ENCODE measurements around the gene SLC7A4.
"Not testable (repeated sequence)": the region's sequence is repeated elsewhere in the genome, so short reads cannot be mapped to it uniquely, and the experiment has no call there.

SLC7A4 gene

DNA sequence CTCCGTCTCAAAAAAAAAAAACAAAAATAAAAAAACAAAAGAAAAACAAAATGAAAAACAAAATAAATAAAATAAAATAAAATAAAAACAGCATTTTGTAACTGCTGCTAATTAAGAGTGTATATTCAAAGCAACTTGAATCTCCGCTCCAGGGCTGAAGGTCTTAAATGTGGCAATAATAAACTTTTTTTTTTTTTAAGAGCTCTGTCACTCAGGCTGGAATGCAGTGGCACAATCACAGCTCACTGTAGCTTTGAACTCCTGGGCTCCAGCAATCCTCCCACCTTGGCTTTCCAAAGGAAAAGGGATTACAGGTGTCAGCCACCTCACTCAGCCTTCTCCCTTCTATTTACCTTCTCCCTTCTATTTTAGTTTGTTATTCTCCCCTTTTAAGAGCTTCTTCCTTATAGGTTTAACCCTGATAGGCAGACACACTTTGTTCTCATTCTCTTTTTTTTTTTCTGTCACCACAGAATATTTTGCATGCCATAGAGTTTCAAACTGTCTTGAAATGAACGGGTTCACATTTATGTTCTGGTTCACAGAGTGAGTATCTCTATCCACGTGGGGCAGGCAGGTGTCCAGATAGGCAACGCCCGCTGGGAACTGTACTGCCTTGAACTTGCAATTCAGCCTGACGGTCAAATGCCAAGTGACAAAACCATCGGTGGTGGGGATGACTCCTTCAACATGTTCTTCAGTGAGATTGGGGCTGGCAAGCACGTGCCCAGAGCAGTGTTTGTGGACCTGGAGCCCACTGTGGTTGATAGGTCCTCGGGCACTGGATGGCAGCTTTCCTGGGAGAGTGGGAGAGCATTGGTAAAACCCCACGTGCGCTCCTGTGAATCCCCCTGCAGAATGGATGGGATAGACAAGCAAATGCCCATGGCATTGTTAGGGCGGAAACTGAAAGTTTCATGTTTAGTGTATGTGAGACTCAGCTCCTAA lies 32.8 kb upstream of the SLC7A4 start:
- FAIRE-seq: no peak

DNA sequence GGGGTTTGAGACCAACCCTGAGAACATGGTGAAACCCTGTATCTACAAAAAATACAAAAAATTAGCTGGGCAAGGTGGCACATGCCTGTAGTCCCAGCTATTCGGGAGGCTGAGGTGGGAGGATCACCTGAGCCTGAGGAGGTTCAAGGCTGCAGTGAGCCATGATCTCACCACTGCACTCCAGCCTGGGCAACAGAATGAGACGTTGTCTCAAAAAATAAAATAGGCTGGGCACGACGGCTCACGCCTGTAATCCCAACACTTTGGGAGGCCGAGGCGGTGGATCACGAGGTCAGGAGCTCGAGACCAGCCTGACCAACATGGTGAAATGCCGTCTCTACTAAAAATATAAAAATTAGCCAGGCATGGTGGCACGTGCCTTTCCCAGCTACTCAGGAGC lies 32.1 kb upstream of the SLC7A4 start:
- not testable (repeated sequence) for FAIRE-seq

DNA sequence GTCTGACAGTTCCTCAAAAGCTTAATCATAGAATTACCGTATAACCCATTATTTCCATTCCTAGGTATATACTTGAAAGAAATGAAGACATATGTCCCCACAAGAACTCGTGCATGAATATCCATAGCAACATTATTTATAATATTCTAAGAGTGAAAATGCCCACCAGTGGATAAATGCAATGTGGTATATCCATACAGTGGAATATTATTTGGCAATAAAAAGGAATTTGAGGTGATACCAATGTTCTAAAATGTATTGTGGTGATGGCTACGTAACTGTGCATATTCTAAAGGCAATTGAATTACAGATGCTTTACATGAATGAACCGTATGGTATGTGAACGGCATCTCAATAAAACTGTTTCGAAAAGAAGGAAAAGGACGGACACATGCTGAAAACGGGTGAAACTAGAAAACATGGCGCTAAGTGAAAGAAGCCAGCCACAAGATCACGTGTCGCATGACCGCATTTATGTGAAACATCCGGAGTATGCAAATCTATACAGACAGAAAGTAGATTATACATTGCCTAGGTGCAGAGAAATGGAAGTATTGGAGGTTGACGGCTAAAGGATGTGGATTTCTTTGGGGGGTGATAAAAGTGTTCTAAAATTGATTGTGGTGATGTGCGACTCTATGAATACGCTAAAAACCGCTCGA lies 29.4 kb upstream of the SLC7A4 start:
- not testable (repeated sequence) for FAIRE-seq

DNA sequence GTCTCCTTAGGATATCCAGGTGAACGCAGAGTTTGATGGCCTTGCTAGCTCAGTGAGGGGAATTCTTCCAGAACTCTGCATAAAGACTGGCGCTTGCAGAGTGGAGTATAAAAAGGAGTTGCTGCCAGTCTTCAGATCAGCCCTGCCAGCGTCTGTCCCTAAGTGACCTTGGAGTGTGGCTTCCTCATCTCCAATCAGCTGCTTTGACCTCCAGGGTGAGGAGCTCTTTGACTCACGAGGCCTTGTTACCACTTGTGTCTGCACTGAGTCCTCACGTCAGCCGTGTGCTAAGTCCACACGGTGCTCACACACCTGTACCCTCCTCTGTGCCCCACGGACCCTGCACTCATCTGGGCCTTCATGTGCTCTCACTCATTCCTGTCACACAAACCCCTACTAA lies 28.0 kb upstream of the SLC7A4 start:
- FAIRE-seq: not testable (repeated sequence)

DNA sequence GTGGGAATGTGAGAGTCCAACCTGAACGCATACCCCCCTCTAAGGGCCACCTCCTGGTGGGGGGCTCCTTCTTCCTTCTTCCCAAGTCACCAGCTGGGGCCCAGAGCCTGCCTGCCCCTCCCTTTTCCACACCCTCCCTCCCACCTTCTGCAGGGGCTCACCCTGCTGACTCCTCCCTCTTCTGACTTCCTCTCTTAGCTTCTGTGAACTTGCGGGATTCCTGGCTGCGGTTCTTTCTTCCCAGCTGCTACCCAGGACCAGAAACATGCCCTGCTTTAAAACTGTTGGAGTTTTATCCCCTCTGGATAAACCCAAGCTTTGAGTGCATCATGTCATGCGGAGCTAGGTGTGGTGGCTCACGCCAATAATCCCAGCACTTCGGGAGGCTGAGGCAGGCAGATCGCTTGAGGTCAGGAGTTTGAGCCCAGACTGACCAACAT lies 23.5 kb upstream of the SLC7A4 start:
- FAIRE-seq: no peak

DNA sequence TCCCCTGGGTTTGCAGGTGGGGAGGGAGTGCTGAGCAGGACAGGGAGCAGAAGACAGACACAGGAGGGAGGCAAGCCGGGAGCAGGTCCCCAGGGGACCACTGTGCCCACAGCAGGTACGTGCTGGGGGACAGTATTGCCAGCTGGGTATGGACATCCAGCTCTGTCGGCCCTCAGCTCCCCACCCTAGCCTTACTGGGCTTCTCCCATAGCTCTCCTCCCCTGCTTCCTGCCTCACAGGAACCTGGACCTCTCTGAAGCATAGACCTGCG lies 23.1 kb upstream of the SLC7A4 start:
- FAIRE-seq: no peak

DNA sequence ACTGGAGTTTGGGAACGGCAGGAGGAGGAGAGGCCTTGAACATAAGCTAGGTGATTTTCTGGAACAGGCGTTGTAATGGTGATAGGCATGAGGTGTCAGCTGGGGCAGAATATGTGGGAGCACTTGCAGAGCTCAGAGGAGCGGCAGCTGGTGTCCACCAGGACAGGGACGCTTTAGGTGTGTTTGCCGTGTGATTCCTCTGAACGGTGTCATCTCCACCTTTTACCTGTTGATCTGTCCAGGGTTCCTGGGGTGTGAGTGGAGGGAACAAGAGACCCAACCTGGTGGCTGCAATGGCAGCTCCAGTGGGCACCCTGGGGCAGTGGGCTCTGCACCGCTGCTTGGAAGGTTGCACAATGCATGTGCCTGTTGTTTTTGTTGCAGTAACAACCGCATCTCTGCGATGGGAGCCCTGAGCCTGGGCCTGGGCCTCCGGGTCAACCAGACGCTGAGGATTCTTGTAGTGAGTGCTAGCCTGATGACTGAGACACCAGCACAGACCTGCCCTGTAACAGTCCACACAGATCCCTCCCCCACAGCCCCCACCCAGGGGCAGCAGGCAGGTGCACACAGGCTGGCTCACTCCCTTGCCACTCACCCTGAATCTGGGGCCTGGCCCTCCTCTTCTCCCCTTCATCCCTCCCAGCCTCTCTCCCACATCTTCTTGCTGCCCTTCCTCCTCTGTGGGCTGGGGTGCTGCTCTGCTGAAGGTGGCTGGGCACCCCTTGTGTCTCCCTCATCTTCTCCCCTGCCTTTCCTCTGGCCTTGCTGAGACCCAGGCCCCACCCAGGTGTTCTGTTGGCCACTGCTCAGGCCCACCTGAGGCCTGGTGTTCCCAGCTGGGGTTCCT lies 22.6 kb upstream of the SLC7A4 start:
- FAIRE-seq: no peak

DNA sequence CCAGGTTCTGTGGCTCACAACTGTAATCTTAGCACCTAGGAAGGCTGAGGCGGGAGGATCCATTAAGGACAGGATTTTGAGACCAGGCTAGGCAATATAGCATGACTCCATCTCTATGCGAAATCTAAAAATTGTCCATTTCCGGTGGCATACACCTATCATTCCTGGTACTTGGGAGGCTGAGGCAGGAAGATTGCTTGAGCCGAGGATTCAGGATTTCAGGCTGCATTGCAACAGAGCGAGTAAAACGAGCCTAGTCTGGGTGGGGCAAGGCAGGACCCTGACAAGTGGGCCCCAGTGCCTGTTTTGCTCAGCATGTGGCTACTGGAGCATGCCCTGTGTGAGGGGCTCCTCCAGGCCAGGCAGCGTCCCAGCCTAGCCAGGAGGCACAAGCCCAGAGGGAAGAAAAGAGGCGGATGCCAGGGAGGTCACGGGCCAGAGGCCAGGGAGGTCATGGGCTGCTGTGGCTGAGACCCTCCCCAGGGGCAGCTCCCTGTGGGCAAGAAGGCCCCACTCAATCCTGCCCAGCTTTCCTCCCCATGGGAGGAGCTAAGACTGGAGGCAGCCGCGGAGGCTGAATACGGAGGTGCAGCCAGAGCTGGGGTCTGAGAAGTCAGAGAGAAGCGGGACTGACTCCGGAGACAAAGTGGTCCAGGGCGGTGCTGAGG lies 21.8 kb upstream of the SLC7A4 start:
- no peak for FAIRE-seq

DNA sequence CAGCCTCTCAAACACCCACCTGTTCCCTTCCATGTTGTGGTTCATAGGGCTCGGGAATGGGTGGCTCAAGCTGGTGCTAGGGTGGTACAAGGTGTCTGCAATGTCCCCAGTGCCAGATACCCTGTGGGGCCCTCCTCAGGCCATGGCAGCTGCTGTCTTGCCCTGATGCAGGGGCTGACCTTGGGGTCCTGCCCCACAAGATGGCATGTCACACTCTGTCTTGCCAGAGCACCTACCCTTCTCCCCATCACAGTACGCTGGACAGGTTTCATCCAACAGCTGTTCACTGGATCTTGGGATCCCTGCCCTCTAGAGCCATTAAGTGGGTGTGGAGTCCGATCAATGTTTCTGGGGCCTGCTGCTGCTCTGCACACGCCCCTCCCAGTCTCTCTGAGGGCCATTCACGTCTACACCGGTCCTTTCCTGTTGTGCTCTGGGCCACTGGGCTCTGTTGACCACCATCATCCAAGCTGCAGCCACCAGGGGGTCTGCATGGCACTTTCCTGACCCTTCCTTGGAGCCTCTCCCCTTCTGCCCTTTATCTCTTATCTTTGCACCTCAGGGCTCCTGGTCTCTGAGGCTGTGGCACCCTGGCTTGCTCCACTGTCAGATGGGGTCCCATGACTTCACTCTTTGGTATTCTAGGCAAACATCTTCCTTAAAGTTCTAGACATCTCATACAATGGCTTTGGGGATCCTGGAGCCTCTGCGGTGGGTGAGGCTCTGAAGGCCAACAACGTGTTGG lies 20.5 kb upstream of the SLC7A4 start:
- no peak for FAIRE-seq

DNA sequence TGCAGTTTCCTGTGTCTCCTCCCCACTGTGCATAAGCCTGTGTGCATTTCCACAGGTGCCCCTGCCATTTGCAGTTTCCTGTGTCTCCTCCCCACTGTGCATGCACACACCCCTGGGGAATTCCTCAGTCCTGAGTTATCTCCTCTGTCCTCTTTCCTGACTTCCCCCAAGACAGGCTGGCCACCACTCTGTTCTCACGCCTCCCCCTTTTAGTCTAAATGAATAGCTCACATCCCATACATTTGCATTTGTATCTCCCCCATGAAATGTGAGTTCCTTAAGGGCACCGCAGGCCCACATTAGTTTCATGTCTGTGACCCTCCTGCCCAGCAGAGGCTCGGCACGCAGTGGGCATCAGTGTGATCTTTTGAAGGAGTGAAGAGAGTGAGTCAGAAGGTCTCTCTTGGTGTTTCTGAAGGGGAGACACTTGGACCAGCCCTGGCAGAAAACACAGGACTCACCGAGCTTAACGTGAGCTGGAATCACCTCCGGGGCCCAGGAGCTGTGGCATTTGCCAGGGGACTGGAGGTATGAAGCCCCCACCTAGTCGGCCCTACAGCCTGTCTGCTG lies 19.6 kb upstream of the SLC7A4 start:
- no peak for FAIRE-seq

DNA sequence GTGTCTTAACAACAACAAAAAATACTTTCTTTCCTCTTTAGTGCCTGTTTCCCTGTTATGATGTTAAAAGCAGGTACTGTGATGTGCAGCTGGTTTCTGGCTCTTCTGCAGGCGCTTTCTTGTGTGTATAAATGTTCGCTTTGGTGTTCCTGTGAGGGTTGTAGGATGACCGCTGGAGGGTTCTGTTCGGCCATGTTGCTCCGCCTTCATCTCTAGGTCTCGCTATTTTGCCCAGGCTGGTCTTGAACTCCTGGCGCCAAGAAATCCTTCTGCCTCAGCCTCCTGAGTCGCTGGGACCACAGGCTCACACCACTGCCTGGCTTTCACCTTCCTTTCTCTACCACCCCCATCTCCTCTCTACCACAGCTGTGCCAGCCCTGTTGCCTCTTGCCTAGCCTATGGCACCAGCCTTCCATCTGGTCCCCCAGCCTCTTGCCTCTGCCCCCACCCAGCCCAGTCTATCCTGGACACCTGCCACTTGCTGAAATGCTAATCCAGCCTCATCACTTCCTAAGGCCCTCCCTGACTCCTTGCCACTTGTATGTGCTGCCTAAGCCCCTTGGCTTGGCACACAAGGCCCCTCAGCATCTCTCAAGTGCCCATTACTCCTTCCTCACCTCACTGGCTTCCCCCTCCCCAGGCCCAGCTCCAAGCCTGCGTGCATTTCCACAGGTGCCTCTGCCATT lies 18.9 kb upstream of the SLC7A4 start:
- FAIRE-seq: no peak

DNA sequence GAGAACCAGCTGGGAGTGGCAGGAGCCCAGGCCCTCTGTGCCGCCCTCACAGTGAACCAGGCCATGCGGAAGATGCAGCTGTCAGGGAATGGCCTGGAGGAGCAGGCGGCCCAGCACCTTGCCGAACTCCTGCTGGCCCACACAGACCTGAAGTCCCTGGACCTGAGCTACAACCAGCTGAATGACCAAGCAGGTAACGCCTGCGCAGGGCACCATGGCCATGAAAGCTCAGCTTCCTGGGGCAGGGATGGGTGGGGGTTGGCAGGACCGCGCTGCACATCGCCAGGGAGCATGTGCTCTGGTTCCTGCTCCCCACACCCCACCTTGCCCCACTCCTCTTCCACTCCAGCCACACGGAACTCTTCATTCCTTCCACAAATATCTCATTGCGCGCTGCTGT lies 16.6 kb upstream of the SLC7A4 start:
- not testable (repeated sequence) for FAIRE-seq

DNA sequence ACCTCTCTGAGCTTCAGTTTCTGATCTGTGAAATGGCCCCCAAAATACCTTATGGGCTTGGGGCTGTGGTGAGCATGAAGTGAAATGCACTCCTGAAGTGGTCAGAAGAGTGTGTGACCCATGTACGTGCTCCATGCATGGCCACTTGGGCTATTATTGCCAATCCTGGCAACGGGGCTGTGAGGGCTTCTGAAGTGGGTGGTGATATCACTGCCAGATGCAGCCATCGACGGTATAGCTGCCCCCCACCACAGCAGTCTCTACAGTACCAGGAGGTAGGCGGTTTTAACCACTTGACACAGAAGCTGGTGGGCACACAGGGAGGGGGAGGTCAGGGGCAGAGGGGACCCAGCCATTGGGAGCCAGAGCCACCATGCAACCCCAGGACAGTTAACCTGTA lies 16.1 kb upstream of the SLC7A4 start:
- FAIRE-seq: not testable (repeated sequence)

DNA sequence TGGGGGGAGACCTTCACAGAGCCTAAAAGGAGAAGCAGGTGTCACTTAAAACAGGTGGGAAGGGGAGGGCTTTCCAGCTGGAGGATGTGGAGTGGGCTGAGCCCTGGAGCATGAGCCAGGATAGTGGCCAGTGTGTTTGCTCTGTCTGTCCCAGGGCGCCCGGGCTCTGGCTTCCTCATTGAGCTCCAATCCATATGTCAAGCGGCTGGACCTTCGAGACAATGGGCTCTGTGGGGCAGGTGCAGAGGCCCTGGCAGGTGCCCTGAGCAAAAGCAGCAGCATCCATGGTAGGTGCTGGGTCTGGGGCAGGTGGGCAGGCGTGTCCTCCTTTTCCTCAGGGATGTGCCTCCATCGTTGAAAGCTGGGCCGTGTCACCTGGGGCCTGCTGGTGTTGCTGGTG lies 15.4 kb upstream of the SLC7A4 start:
- FAIRE-seq: no peak

DNA sequence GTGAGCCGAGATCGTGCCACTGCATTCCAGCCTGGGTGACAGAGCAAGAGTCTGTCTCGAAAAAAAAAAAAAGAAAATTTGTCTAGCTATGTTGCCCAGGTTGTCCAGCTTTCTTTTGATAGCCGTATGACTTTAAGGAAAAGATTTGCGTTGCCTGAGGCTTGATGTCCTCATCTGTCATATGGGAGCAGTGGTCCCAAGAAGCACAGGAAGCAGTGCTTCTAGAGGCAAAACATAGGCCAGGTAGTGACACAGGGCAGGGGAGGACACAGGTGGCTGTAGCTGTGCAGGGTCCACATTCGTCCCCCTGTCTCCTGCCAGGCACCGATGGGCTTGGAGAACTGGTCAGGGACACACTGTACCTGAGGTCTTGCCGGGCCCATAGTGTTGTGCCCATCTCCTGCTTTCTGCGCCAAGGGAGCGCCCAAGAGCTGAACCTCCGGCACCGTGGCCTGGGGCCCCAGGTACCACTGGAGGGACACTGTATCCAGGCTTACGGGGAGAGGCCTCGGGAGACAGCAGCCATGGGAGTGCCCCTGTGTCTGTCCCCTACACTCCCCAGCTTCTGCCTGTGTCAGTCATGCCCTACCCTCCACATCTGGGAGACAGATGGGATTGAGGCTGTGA lies 14.8 kb upstream of the SLC7A4 start:
- FAIRE-seq: no peak

DNA sequence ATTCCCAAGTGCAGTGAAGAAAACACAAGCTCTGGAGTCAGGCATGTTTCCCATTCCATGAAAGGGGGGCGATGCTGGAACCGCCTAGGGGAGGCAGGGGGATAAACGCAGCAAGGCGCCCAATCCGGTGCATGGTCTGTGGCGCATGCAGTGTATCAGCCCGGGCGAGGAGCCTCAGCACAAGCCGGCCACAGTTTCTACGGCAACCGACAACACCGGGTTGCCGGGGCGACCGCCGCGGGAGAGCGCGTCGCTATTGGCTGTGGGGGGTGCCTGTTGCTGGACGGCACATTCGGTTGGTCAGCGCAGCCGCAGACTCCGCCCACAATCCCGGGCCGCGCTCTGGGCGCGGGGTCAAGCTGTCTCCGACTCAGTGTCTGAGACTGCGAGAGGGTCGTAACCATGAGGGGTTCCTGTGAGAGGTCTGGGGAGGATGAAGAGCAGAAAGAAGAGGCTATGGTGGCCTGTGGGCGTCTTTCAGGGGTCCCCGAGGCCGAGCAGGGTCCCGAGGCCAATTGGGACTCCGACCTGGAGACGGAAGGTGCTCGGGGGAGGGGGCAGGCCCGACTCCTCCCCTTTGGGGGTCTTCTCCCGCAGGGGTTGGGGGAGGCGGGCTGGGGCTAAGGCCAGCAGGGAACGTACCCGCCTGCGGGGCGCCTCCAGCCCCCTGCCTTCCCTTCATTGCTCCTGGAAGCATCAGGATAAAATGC lies 13.4 kb upstream of the SLC7A4 start, which contains the start of gene LRRC74B:
Gene LRRC74B, plus strand, starts transcription at position 362 of the 710 bp plus-strand sequence. Its CDS starts 41 bp downstream, at position 403.
- no peak for FAIRE-seq

DNA sequence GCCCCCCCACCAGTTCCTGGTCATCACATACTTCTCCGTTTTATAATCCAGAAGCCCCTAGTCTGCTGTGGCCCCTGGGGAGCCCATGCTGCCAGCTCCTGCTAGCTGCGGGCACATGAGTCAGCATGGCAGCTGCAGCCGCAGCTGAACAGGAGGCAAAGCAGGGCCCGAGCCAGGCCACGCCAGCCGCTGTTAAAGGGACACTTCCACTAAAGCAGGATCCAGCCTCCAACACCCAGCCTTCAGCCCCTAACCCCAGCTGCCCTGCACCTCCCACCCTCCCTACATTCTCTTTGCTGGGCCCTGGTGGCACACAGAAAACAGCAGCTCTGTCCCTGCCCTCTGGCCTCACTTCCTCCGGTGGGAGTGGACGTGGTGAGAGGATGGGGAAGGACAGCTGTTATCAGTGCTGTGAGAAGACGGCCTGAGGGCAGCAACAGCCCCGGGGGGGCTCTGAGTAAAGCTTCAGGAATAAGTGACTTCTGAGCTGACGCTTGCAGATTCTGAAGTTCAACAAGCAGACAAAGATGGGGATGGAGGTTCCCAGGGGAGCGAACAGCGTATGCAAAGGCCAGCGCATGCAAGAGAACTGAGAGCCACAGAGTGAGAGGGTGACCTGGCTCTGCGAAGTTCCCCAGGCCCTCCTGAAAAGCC lies 12.7 kb upstream of the SLC7A4 start:
- FAIRE-seq: no peak

DNA sequence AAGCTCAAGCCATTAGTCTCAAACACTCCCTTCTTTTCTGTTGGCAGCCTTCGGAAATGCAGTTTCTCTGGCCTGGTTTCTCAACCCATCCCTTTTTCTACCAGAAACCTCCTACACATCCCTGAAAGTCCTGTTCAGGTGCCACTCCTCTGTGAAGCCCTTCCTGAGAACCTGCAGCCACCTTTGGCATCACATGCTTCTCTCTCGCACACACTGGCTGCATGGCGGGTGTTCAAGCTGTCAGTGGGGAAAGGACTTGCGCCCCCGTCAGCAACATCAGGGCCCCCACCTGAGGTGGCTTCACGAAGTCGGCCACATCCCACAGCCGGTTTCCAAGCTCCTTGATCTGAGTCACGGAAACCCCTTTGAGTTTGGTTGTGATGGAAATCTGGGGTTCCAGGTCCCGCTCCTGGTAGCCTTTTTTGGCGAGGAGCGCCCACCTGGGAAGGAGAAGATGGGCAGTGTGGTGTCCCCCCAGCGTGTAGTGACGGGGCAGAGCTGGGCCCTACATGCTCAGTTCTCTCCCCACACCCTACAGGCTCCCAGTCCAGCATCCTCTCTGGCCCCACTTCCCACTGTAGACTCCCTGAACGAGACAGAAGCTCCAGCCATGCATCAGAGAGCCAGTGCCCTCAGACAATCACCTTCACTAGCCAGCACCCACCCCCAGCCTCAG lies 11.6 kb upstream of the SLC7A4 start:
- no peak for FAIRE-seq

Measured in A204.1 (cell line).